K562 (cell line): ENCODE results near the gene MDK. TPM values are rescaled to one million over a fixed set of nuclear protein-coding genes. Genes with fewer than 3 reads are reported as not detected.

Experiments used
- ATAC-seq: fragments of 200-7000 bp; cut with Tn5 transposase; 3 replicates; pipeline ENCODE4 v1.9.1; 2020; ENCODE audit warnings: moderate library complexity
- BruUV-seq: library from RNA; stranded (reverse); fragments of 400-500 nt; replicated peaks from 2 replicates; lab custom pipeline; 2021; lab: Mats Ljungman, UMichigan
- CTCF ChIA-PET: fragments of 300-600 bp; formaldehyde crosslinking; extraction: SDS; loops from one replicate; lab custom pipeline; 2021; ENCODE audit warnings: low intra/inter-chr PET ratio; lab: Yijun Ruan, JAX
- POLR2A ChIA-PET: fragments of 300-600, 350-650 bp; sonication (Branson Sonifier 250); formaldehyde crosslinking; extraction: SDS; loops from one replicate; lab custom pipeline; 2021; ENCODE audit warnings: antibody characterized with exemption, inconsistent platforms; lab: Yijun Ruan, JAX
- DNase-seq, 4 experiments: peaks; one replicate each; pipeline versions ENCODE4 v3.0.0 to v3.0.0-alpha.2; 2011 to 2018; ENCODE audit warnings: low spot score in 3 of 4, mixed read lengths in 3 of 4; ENCODE audit errors: extremely low read depth in 1 of 4
- FAIRE-seq: peaks from 2 replicates; lab custom pipeline; 2011; peaks lifted over from hg19 to GRCh38; lab: Jason Lieb, UNC
- H2AFZ ChIP-seq: 2 replicates; pipeline ENCODE4 v1.6.0; 2011; ENCODE audit warnings: low read depth, low read length, control low read depth, inconsistent platforms
- H3K27ac ChIP-seq: fragments of 200-600 bp; 3 replicates; pipeline ENCODE4 v1.8.0; 2011; ENCODE audit warnings: low read depth, mild to moderate bottlenecking, control low read depth, inconsistent platforms, low read length, moderate library complexity, mixed read lengths; ENCODE audit errors: extremely low read depth
- H3K27me3 ChIP-seq, 2 experiments: fragments of 300-600 bp in 1 of 2; 2 replicates in 1 of 2; 3 replicates in 1 of 2; pipeline versions ENCODE4 v1.6.0 to v1.8.0; 2011; ENCODE audit warnings: inconsistent platforms in 2 of 2, low read length in 2 of 2, mild to moderate bottlenecking in 1 of 2, mixed read lengths in 1 of 2, moderate library complexity in 1 of 2; ENCODE audit not compliant: control insufficient read depth in 2 of 2, insufficient read depth in 2 of 2
- H3K36me3 ChIP-seq: fragments of 300-600 bp; 3 replicates; pipeline ENCODE4 v1.8.0; 2011; ENCODE audit warnings: mild to moderate bottlenecking, low read length, inconsistent platforms; ENCODE audit not compliant: control insufficient read depth, insufficient read depth
- H3K4me1 ChIP-seq, 2 experiments: fragments of 200-600 bp in 1 of 2; replicated peaks in 1 of 2; 2 replicates in 1 of 2; 3 replicates in 1 of 2; pipeline versions ENCODE4 v1.5.1 to v1.8.0; 2011; ENCODE audit warnings: inconsistent platforms in 2 of 2, low read length in 2 of 2, mild to moderate bottlenecking in 1 of 2, mixed read lengths in 1 of 2, moderate library complexity in 1 of 2; ENCODE audit not compliant: control insufficient read depth in 2 of 2, insufficient read depth in 2 of 2
- H3K4me2 ChIP-seq: 2 replicates; pipeline ENCODE4 v1.6.1; 2011; ENCODE audit warnings: low read length, control low read depth, inconsistent platforms, mixed read lengths; ENCODE audit not compliant: insufficient read depth
- H3K4me3 ChIP-seq: fragments of 200-600 bp; sonication (generic), shearing (Covaris generic); 2 replicates; pipeline ENCODE4 v1.5.1; 2016; ENCODE audit warnings: control low read depth, inconsistent platforms
- H3K79me2 ChIP-seq: fragments of 200-600 bp; 3 replicates; pipeline ENCODE4 v1.8.0; 2011; ENCODE audit warnings: low read length, inconsistent platforms; ENCODE audit not compliant: control insufficient read depth, insufficient read depth
- H3K9ac ChIP-seq, 2 experiments: 2 replicates each; pipeline versions ENCODE4 v1.6.0 to v1.6.1; 2011; ENCODE audit warnings: low read depth in 2 of 2, low read length in 2 of 2, control low read depth in 1 of 2, inconsistent platforms in 1 of 2, mild to moderate bottlenecking in 1 of 2, mixed read lengths in 1 of 2; ENCODE audit not compliant: insufficient read depth in 1 of 2
- H3K9me1 ChIP-seq: one replicate; pipeline ENCODE4 v1.6.0; 2011; ENCODE audit warnings: inconsistent platforms, mild to moderate bottlenecking, low read length, moderate library complexity; ENCODE audit not compliant: control insufficient read depth, insufficient read depth
- H3K9me3 ChIP-seq: replicated peaks from 2 replicates; pipeline ENCODE4 v1.5.1; 2011; ENCODE audit warnings: low read depth, low read length, inconsistent platforms; ENCODE audit not compliant: control insufficient read depth, insufficient read depth
- H4K20me1 ChIP-seq: replicated peaks from 2 replicates; pipeline ENCODE4 v1.6.1; 2011; ENCODE audit warnings: low read length, inconsistent platforms, mixed read lengths; ENCODE audit not compliant: control insufficient read depth, insufficient read depth
- CUX1 ChIP-seq: fragments of 200-800 bp; sonication (Bioruptor generic); IDR thresholded peaks from 2 replicates; pipeline ENCODE4 v1.6.1; 2016; ENCODE audit warnings: missing genetic modification characterization, missing compliant biosample characterization
- HDAC2 ChIP-seq: fragments of 450-650 bp; IDR thresholded peaks from 2 replicates; pipeline ENCODE4 v1.6.1; 2016; ENCODE audit warnings: mild to moderate bottlenecking
- IRF9 ChIP-seq: fragments of 450-650 bp; IDR thresholded peaks from 2 replicates; pipeline ENCODE4 v1.6.1; 2016; ENCODE audit warnings: missing biosample characterization, missing genetic modification characterization
- NR3C1 ChIP-seq: sonication (generic); formaldehyde crosslinking; IDR thresholded peaks from 2 replicates; pipeline ENCODE4 v1.8.1; 2022; ENCODE audit warnings: missing genetic modification reagents
- PRDM10 ChIP-seq: fragments of 450-650 bp; IDR thresholded peaks from 2 replicates; pipeline ENCODE4 v1.6.1; 2018; ENCODE audit not compliant: partially characterized antibody
- RBM15 ChIP-seq: fragments of 200-400 bp; formaldehyde crosslinking; IDR thresholded peaks from 2 replicates; pipeline ENCODE4 v1.6.1; 2018; ENCODE audit warnings: mild to moderate bottlenecking, low read length, moderate library complexity; ENCODE audit not compliant: insufficient read depth
- TFAP4 ChIP-seq: sonication (generic); formaldehyde crosslinking; IDR thresholded peaks from 2 replicates; pipeline ENCODE4 v1.8.0; 2022; ENCODE audit warnings: missing genetic modification reagents, mild to moderate bottlenecking, moderate library complexity, borderline replicate concordance
- ZNF696 ChIP-seq: fragments of 250-450 bp; sonication (Bioruptor Pico); conservative IDR thresholded peaks from 2 replicates; pipeline ENCODE4 v1.4.0; 2020; ENCODE audit warnings: mild to moderate bottlenecking, moderate library complexity
- WGBS: fragments of 100-300 bp; shearing (Covaris generic); methylation state at CpG from one replicate; pipeline ENCODE4 v1.1.6; 2016; ENCODE audit warnings: low coverage, mixed read lengths; ENCODE audit not compliant: insufficient coverage; ENCODE audit errors: missing lambda C conversion rate; 5-methylcytosine and 5-hydroxymethylcytosine counted together
- in situ Hi-C: fragments of 300-500 bp; cut with MboI; formaldehyde crosslinking; loops from 4 replicates; pipeline ENCODE4 v1.15.0; 2018; ENCODE audit warnings: inconsistent platforms, mixed read lengths
- intact Hi-C: fragments of 100-400 bp; cut with micrococcal nuclease; formaldehyde crosslinking; loops from 2 replicates; pipeline ENCODE4 v1.14.2; 2022
- polyA plus RNA-seq, 8 experiments: library from polyadenylated mRNA; depleted of rRNA in 4 of 8; stranded (reverse) in 5 of 8; unstranded in 3 of 8; fragments of >200 nt; fragmentation: Nextera tagmentation in 2 of 8; fragmentation: Illumina TruSeq in 1 of 8; extraction: Ambion mirVana in 2 of 8; extraction: Trizol in 1 of 8; gene quantifications; 2 replicates each; pipeline versions ENCODE4 v1.2.1 to v1.2.3, GENCODE V29; 2011 to 2014; ENCODE audit warnings: inconsistent platforms in 1 of 8, missing spikeins in 1 of 8
- total RNA-seq, 7 experiments: library from RNA; depleted of rRNA in 6 of 7; stranded (reverse); fragments of >200 nt in 6 of 7; fragmentation: Illumina TruSeq in 2 of 7; extraction: Trizol in 2 of 7; gene quantifications; 2 replicates each; pipeline versions ENCODE4 v1.2.1 to v1.2.3, GENCODE V29; 2011 to 2021; ENCODE audit warnings: low replicate concordance in 1 of 7

The MDK gene
- total and polyA plus RNA-seq, 9 of the 15 experiments (the other 6 are each of a cell fraction or from before 2014, with no cell fraction given): 20.7 to 700 (median 350) TPM

- CTCF ChIA-PET: interaction anchor here (0.6 kb wide), 1 partner anchor 277 kb away, joined by 3 read pairs; no protein-coding TSS in a partner anchor
- peaks cover 44% of the 10 kb centered on the region for H3K79me2 ChIP-seq
- H3K27me3 ChIP-seq: no peaks in the 10 kb centered on the region
- no peaks in the 10 kb centered on the region for H3K9me3 ChIP-seq
- H3K9ac ChIP-seq: peak overlapping the region; percentile 79 to 95
- H3K36me3 ChIP-seq: peaks cover 36% of the 10 kb centered on the region; the same call in 2 of the 3 replicates
- BruUV-seq: no TSS peak
- H2AFZ ChIP-seq: peak overlapping the region; percentile 27; the same call in 1 of the 2 replicates
- ATAC-seq (no peak), FAIRE-seq (no peak), DNase-seq (peak in 2 of 4 experiments; percentile 47 to 49)
- H4K20me1 ChIP-seq: peaks cover 16% of the 10 kb centered on the region
- no peaks in the 10 kb centered on the region for H3K9me1 ChIP-seq
- H3K4me3 ChIP-seq: peak overlapping the region; percentile 77
- peak overlapping the region; percentile 65 for H3K27ac ChIP-seq
- intact Hi-C loops (no loop called here), in situ Hi-C loops (no loop called here)
- WGBS: 6% methylated on average over 33 of the region's 63 CpGs
- peaks cover 30 to 56% of the 10 kb centered on the region in 2 experiments for H3K4me1 ChIP-seq
- POLR2A ChIA-PET: interaction anchor here (0.7 to 1.6 kb wide), 2 partner anchors 10 to 16 kb away, joined by 3 to 4 read pairs; no protein-coding TSS in a partner anchor
- peak overlapping the region; percentile 86 for H3K4me2 ChIP-seq
- TF ChIP-seq IRF9 (no peak), TFAP4 (CRISPR knock-in tag) (peak; percentile 36; the same call in 1 of the 2 replicates), RBM15 (no peak), ZNF696 (CRISPR knock-in tag) (no peak), PRDM10 (no peak), CUX1 (no peak), HDAC2 (no peak), NR3C1 (CRISPR knock-in tag) (no peak)
Measured at GRCh38 chr11:46347637-46348311, 33.7 kb upstream of the MDK start.
